HG03196 (cell line): ENCODE data around the gene FHL5.
"Not testable (repeated sequence)": the region's sequence is repeated elsewhere in the genome, so short reads cannot be mapped to it uniquely, and the experiment has no call there.

Experiments used
- ATAC-seq: cut with Tn5 transposase; IDR thresholded peaks from one replicate; pipeline ENCODE4 v1.9.1; 2021; ENCODE audit not compliant: unreplicated experiment

The FHL5 gene

GRCh38 chr6:96562886-96563285 is at the start of gene FHL5:
Gene FHL5 (plus strand): TSS chr6:96563128. CDS start chr6:96603614, 40,486 bp downstream.
- ATAC-seq: no peak

GRCh38 chr6:96520171-96521115 is 42.5 kb upstream of the FHL5 start:
- no peak for ATAC-seq

GRCh38 chr6:96521306-96521643 is 41.7 kb upstream of the FHL5 start:
- no peak for ATAC-seq

GRCh38 chr6:96521644-96522464 is 41.1 kb upstream of the FHL5 start, which contains the start of gene UFL1:
Gene UFL1 (plus strand): TSS chr6:96521806. CDS start chr6:96521874, 68 bp downstream.
- peak; percentile 99 for ATAC-seq

GRCh38 chr6:96522465-96523009 is 40.4 kb upstream of the FHL5 start:
- ATAC-seq: peak; percentile 30

- ATAC-seq: no peak
Observed at GRCh38 chr6:96528193-96528592, 34.7 kb upstream of the FHL5 start.

- ATAC-seq: no peak
Observed at GRCh38 chr6:96532399-96532798, 30.5 kb upstream of the FHL5 start.

GRCh38 chr6:96537726-96538125 is 25.2 kb upstream of the FHL5 start:
- no peak for ATAC-seq

- ATAC-seq: no peak
Observed at GRCh38 chr6:96542702-96543101, 20.2 kb upstream of the FHL5 start.

- no peak for ATAC-seq
Observed at GRCh38 chr6:96545882-96546281, 17.0 kb upstream of the FHL5 start.

- no peak for ATAC-seq
Observed at GRCh38 chr6:96547654-96548053, 15.3 kb upstream of the FHL5 start.

GRCh38 chr6:96554558-96554957 is 8.4 kb upstream of the FHL5 start:
- no peak for ATAC-seq

GRCh38 chr6:96559740-96560139 is 3.2 kb upstream of the FHL5 start:
- ATAC-seq: not testable (repeated sequence)

GRCh38 chr6:96563853-96564252 is 925 bp downstream of the FHL5 start:
- no peak for ATAC-seq

GRCh38 chr6:96570053-96570452 is 7.1 kb downstream of the FHL5 start:
- ATAC-seq: no peak

- no peak for ATAC-seq
Observed at GRCh38 chr6:96571551-96571950, 8.6 kb downstream of the FHL5 start.

- no peak for ATAC-seq
Observed at GRCh38 chr6:96575359-96575758, 12.4 kb downstream of the FHL5 start.

- no peak for ATAC-seq
Observed at GRCh38 chr6:96576221-96576620, 13.3 kb downstream of the FHL5 start.

GRCh38 chr6:96582021-96582420 is 19.1 kb downstream of the FHL5 start:
- ATAC-seq: no peak

- no peak for ATAC-seq
Observed at GRCh38 chr6:96582436-96582835, 19.5 kb downstream of the FHL5 start.

- no peak for ATAC-seq
Observed at GRCh38 chr6:96604420-96604819, 41.5 kb downstream of the FHL5 start.

- no peak for ATAC-seq
Observed at GRCh38 chr6:96608074-96608473, 45.1 kb downstream of the FHL5 start.
